ENCODE data around the gene OSBPL5.

- TF ChIP-seq CTCF (IDR thresholded peaks at IDR 0.05; ENCODE audit: low read depth, low read length) (no peak), EZH2phosphoT487 (IDR thresholded peaks at IDR 0.05; ENCODE audit: low read depth) (no peak)
Observed at GRCh38 chr11:3121416-3121815, 43.7 kb downstream of the OSBPL5 start.
